ENCODE measurements around the gene GLI2.

GLI2 gene

DNA sequence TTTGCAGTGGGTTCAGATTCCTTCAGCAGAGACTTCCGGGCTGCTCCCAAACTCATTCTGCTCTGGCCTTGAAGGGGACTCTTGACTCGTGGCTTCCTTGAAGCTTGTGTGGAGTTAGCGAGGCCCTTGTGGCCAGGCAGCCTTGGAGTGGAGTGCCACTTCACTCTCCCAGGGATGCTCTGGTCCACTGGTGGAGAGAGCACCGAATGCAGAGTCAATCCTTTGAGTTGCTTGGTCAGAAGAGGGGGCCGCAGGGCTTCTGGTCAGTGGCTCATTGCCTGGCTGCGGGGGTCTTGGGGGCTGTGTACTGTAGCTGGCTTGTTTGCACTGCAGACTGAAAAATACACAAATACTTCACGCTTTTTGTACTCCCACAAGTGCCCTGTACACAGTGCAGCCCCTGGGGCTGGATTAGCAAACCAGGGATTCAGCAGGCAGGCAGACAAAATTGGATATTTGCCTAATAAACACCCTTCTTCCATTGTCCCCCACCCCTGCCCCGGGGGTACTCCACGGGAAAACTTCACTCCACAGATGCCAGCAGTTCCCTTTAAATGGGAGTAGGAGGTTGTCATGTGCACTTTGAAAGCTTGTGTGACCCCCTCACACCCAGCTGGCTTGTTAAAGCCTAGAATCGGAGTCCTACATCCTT lies 3.2 kb downstream of the GLI2 start:
- DNase-seq = no peak

DNA sequence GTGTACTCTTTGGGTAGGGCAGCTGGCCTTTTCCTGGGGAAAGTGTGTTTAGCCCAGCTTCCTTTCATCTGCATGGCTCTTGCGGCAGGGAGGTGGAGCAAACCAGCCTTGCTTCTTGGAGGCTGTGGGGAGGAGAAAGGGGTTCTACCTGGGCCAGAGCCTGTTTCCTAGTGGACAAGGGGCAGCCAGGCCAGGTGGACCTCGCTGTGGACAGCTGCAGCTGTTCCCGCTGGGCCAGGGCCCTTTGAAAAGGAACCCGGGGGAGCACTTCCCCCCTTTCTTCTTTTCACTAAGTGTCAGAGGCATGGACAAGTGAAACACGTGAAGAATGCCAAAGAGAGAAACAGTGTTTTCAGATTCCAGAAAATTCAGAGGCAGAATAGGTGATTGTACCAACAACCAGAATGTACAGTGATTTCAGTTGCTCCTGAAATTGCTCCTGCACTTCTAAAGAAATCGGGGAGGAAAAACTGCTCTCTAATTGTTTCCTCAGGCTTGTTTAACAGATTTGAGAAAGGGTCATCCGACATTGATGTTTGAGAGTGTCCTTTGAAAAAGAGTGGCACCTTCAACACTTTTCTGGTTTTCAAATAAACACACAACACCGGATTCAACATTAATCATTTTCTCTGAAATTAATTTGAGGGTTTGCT lies 3.9 kb downstream of the GLI2 start:
- DNase-seq = no peak

DNA sequence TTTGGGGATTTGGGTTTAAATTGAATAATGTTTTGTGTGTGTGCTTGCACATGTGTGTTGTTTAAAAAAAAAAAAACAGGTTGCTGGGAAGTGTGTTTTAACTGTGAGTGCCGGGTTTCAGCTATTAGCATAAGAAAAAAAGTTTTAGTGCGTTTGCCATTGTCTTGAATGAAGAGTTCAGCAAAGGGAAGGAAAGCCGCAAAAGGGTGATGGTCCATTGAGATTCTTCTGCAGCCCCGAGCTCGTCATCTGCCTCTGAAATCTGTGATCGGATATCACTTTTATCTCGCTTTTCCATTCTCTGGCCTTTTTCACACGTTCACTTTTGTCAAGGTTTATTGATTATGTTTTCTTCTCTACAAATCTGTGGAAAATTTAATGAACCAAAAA lies 4.7 kb downstream of the GLI2 start:
- DNase-seq = no peak

DNA sequence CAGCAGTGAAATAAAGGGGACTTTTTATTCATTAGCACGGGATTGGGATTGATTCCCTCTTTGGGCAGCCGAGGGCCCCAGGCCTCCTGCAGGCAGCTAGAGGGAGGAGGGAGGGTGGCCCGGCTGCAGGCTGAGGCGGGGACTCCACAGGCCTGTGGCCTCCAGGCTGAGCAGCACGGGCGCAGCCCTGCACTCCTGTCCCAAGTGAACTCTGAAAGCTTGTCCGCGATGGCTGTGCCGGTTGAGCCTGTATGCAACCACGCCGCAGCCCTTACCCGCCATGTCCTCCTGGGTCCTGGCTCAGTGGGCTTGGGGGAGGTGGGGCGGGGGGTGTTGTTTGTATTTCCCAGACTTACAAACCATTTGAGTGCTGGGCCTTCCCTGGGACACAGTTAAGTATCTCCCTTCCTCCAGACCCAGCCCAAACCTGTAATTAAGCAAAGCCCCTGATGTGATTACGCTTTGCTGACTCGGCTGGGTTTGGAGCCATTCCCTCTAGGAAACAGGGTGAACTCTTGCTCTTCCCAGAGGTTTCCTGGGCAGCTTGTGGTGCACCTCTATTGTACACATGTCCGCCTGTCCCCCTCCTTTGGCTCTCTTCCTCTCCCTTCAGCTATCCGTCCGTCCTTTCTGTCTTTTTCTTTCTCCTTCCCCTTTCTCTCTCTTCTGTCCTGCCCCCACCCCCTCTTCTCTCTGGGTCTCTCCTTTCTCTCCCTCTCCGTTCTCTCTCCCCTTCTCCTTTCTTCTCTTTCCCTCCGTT lies 5.3 kb downstream of the GLI2 start:
- no peak for DNase-seq

DNA sequence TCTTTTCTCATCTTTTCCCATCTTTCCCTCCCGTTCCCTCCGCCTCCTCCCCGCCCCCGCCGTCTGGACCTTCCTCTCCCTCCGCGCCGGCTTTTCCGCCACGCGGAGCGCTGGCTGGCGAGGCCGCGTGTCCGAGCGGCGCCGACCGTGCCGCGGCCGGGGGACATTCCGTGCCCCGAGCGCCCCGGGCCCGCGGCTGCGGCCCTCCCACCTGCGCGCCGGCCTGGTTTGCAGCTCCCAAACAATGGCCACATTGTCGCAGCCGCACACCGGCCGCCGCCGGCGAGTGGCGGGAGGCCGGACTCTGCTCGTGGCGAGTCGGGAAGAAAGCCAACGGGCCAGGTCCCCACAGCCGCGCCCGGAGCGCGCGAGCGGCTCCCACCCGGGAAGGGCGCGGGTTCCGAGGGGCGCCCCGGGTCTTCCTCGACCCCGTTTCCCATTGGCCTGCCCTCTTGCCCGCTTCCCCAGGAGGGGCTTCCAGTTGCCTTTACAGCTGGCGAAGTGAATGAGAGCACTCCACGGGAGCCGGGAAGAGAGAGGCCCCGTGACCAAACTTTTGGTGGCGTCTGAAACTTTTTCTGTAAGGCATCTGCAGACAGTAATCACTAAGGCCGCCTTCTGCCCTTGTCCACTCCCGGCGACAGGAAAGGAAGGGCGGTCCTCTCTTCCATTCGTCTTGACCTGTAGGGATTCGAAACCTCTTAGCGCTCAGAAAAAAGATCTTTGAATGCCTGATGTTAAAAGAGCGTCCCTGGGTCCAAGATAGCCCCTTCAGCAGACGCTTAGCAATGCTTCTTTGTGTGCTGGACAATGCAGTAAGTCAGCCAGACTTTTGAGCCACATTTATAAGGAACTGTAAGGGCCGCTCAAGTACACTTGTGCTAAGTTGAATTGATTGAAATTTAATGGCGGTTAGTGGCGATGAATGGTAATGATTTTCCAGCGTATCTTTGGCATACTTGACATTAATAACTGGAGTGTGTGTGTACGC lies 6.2 kb downstream of the GLI2 start:
- DNase-seq = no peak

DNA sequence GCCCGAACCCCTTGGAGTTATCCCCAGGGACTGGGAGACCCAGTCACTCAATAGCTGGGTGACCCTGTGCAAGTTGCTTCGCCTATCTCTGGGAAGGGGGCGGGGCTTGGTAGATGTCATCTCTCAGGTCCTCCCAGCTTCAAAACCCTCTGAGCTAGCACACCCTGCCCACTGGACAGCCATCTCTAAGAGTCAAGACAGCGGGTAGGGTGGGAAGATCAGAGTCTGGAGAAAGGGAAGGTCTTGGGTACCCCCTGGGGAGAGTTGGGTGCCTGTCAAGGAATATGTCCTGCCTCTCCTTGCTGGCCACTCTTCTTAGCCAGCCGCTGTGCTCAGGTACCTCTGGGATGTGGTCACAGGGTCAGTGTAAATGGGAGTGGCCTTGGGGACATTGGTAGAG lies 8.0 kb downstream of the GLI2 start:
- DNase-seq = no peak

DNA sequence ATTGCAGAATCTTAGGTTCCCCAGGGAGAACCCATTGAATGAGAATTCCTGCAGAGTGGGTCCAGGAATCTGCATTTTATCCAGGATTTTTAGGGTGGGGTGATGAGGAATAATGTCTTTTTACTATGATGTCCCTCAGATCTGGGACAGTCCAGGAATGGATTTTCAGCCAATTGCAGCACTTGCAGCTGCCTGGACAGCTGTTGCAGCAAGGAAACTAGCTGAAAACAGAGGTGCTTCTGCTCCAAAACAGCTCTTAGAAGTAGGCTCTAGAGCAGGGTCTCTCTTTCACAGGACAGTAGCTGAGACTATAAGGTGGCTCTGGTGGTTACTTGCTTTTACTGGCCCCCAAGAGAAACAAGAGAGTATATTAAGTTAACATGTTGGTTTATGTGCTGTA lies 9.1 kb downstream of the GLI2 start:
- no peak for DNase-seq

DNA sequence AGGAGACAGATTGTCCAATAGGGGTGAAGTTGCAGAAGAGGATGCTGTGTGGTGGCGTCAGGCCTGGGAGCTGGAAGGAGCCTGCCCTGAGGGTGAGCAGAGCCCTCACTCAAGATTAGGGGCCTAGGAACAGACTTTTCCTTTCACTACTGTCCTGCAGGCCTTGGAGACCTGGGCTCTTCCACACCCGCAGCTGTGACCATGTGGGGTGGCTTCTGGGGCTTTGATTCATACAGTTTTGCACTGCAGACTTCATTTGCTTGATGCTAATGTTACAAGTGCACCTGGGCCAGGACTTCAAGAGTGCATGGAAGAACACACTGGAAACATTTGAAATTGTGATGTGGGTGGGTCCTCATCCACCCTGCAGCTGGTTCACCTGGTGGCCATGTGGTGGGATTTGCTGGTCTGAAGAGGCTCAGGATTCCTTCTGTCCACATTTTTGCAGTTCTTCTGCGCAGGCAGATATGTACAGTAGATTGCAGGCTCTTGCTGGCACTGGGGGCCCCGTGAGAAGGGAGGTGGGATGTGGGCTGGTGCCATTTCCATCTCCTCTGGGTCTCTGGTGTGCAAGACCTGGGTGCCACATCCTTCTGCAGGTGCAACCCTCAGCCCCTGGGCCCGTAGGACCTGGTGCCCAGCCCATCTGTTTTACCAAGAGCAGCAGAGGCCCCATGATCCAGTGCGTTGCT lies 9.9 kb downstream of the GLI2 start:
- DNase-seq = no peak

DNA sequence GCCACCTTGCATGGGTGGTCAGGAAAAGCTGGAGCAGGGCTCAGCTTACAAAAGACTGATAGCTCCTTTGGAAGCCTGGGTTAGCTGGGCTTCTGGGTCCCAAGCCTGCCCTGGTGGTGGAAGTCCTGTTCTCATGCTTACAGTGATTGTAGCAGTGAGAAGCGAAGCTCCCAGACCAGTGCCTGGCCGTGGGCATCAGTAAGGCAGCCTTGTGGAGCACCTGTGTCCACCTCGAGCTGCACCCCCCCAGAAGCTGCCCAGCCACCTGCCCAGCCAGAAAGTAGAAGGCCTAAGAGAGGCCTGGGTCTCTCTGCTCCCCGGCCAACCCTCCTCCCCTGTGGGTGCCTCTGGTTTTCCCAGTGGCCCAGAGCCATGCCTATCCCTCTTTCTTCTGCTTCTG lies 10.5 kb downstream of the GLI2 start:
- no peak for DNase-seq

DNA sequence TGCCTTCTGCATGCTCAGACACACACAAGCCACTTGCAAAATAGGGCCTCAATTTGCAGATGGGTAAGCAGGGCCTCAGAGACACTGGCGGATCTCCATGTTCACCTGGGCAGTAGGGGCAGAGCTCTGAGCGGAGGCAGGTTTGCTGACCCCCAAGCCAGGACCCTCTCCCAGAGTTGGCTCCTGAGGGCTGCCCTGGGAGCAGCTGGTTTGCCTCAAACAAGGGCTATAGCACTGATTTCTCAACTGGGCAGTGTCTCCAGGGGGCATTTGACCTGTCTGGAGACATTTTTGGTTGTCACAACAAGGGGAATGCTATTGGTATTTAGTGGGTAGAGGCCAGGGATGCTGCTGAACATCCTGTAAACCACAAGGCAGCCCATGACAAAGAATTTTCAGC lies 11.6 kb downstream of the GLI2 start:
- no peak for DNase-seq

DNA sequence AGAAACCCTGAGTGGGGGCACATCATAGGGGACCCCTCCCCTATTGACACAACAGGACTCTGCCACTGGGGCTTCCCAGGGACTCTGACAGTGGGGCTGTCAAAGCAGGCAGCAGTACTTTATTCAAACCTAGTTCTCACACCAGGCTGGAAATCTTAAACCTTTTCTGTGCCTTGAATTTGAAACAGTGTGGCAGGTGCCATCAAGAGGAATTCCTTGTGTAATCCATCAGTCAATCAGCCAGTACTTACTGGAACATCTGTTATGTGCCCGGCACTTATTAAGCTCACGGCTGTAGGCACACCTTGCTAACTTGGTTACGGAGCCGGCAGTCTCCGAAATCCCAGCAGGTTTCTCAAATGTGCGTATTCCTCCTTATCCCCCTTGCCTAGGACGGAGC lies 12.0 kb downstream of the GLI2 start:
- DNase-seq = no peak

DNA sequence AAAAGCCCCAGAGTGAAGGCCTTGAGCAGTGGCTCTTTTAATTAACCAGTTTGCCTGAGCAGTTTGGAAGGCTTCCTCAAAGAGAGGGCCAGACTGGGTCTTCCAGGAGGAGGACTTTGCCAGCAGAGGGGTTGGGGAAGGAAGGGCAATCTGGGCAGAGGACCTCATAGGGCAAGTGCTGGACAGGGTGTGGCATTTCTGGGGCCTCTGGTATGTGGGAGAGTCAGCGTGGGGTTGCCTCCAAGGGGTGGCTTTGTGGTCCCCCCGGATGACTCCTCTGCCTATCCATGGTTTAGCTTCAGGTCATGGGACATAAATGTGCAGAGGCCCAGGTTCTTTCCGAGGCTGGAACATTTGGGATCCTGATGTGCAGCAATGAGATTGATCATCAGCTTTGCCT lies 12.6 kb downstream of the GLI2 start:
- no peak for DNase-seq

DNA sequence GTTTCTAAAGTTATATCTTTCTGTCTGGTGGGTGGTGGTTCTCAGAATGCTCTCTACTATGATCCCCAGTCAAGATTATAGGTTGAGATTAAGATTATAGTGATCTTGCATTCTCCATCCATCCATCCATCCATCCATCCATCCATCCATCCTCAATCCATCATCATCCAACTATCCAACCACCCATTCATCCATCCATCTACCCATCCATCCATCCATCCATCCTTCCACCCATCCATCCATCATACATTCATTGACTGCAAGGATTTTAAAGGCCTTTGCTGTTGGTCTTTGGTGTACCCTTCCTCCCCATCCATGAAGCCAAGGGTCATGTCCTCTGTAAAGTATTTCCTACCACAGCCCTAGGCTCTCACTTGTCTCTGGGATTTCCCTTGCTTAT lies 13.1 kb downstream of the GLI2 start:
- DNase-seq = no peak

DNA sequence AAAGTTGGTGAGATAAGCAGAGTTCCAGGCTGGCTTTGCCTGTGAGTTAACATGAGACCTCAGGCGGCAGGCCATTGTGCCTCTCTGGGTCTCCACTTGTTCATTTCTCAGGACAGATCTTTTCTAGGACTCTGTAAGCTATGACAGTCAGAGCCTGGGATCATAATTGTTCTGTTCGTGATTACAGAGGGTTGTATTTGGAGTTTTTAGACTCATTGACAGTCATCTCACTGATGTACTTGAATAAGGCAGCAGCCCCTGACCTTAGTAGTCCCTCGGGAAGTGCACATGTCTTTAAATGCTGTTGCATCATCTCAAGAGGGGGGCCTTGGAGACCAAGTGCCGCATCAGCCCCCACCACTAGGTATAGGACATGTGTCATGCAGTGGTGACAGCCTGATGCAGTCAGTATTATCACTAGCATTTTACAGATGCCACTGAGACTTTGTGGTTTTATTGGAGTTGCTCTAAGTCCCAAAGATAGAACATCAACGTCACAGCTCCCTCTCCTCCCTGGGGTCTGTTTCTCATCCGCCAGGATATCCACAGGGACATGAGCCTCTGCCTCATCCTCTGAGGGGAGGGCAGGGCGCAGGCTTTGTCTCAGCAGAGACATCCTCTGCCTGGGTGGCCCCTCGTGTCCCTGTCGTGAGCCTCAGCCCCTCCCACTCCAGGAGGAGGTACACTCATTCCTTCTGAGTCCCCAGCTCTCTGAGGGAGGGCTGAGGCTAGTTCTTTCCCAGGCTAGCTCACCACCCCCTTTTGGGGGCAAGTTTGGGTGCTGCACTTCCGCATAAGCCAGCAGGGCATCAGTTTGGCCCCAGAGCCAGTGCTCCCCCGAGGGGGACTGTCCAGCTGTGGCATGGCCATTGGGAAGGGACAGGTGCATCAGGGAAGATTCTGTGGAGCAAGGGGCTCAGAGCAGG lies 14.1 kb downstream of the GLI2 start:
- DNase-seq = no peak

DNA sequence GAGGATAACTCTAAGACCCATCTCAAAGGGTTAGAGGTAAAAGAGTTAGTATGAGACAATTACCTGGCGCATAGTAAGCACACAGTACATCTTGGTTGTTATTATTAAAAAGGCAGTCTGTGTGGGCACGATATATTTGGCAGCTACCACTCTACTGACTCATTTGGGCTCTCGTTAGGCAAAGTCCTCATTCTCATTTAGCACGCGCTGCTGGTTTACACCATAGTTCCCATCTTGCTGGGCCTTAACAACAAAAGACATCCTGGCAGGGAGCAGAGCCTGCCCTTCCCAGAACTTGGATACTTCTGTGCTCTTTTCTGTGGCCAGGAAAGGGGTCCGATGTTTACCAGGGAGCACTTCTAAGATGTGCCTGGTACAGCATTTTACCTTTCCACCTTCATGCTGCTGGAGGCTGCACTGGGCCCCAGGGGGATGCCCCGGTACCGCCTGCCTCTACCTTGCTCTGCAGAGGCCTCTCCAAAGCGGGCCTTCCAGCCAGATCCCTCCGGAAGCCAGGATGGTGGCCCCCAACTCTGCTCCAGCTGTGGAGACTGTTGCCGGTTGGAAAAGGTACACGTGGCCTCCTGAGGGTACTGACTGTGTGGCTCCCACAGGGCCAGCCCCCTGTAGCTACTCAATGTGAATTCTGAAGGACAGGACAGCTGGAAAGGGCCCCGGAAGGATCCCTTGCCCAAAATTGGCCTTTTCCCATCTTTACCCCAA lies 15.0 kb downstream of the GLI2 start:
- DNase-seq = no peak

DNA sequence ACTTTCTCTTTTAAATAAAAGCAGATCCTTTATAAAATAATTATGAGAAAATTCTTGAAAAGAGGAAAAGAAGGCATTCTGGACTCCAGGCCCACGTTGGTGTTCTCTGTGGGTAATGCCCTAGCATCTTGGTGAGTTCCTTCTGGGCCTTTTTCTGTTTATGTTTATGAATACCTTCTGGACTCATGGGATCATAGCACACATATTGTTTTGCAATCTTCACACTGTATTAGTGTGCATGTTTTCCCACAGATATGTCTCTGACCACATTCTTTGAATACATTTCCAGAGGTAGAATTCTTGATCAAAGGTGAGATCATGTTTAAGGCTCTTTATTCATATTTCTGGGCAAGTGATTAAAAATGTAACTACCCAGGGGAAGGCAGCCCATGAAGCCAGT lies 15.9 kb downstream of the GLI2 start:
- no peak for DNase-seq

DNA sequence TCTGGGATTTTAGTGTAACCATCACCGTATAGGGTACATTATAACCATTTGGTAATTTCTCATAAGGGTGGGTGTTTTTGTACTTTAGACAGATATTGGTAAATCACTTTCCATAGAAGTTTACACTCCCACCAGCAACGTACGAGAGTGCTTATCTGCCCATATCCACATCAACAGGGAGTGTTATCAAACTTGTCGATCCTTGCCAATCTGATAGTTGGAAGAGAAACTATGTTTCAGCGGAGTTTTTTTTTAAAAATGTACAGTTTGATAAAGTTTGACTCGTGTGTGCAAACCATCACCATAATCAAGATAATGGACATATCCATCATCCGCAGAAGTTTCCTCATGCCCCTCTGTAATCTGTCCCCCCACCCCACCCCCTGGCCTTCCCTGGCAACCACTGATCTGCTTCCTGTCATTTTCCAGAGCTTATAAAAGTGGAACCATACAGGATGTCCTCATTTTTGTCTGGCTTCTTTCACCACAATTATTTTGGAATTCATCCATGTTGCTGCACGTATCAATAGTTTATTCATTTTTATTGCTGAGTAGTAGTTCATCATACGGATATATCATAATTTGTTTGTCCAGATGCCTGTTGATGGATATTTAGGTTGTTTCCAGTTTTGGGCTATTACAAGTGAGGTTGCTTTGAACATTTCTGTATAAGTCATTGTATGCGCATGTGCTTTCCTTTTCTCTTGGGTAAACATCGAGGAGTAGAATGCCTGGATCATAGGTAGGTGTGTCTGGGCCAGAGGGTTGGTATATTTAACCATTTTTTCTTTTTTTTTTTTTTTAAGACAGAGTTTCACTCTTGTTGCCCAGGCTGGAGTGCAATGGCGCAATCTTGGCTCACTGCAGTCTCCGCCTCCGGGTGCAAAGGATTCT lies 18.6 kb downstream of the GLI2 start:
- no peak for DNase-seq

DNA sequence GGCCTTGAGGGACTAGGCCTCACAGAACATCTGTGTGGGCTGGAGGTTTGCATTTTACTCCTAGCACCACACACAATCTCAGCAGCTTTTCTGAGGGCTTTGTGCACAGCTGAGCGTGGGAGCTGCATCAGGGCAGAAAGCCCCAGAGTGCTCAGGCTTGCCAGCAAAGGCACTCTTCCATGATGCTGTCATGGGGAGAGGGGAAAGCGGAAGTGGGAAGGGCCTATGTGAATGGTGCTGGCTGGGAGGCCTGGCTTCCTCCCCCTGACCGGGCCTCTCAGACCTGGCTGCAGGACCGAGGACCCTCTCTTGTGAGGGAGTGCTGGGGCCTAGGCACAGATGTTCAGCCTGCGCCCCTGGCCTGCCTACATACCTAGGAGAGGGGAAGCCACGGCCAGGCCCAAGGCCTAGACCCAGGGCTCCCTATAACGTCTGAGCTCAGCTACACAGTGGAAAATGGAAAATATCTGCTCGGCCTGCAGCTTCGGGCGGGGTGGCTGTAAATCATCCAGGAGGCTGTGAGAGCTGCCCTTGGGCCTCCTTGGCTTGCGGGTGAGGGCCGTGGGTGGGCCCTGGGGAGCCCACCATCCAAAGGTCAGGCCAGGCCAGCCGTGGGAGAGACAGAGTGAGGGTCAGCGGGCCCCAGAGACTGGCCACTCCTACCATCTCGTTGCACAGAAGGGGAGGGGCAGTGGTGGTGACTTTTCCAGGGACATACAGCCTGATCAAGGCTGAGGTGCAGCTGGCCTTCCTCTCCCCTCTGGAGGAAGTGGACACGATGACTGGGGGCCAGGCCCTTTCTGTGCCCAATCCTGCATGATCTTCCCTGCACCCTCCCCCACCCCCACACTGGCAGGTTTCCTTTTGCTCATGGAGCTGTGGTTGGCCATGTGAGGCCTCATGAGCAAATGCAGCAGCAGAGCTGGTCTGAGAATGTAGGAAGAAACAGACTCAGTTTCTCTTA lies 22.8 kb downstream of the GLI2 start:
- no peak for DNase-seq
